ENCODE results near the gene H19.

DNA sequence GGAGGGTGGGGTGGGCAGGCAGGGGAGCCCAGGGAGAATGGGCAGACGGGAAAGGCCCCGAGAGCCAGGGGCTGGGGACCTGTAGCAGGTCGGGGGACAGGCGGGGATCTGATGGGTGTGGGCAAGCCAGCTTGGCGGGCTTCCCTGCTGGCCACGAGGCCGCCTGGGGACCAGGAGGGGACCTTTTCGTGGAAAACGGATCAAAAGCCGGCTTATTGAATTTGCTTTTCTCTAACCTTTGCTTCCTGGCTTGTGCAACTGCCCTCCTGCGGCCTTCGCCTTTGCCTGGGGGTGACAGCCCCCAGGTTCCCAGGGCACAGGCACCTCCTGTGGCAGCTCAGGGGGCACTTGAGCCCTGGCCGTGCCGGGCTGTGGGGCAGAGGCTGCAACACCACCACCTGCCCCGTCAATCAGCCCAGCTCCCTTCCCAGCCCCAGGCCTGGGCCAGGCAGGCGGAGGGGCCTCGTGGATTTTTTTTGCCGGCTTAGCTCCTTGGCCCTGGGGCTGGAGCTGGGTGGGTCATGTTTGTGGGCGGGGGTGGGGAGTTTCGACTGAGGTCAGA lies 41.6 kb upstream of the H19 start:
- TF ChIP-seq GATA3 (IDR thresholded peaks at IDR 0.05; ENCODE audit: low read depth, low read length) = no peak
- TF ChIP-seq GATA2 (IDR thresholded peaks at IDR 0.05; ENCODE audit: low read depth, low read length) = no peak

All from SH-SY5Y (cell line).